AG04450 (cell line): ENCODE results near the gene ZBTB5. TPM values are rescaled to one million over a fixed set of nuclear protein-coding genes. Genes with fewer than 3 reads are reported as not detected.
"Not testable (repeated sequence)": the region's sequence is repeated elsewhere in the genome, so short reads cannot be mapped to it uniquely, and the experiment has no call there.

Experiments
- CTCF ChIA-PET: fragments of 300-600, 350-600 bp; formaldehyde crosslinking; extraction: SDS; loops from one replicate; lab custom pipeline; 2022; ENCODE audit warnings: antibody characterized with exemption, inconsistent platforms; lab: Charles Lee
- POLR2A ChIA-PET: fragments of 350-600 bp; formaldehyde crosslinking; extraction: SDS; loops from one replicate; lab custom pipeline; 2021; ENCODE audit warnings: antibody characterized with exemption, inconsistent platforms; lab: Yijun Ruan, JAX
- DNase-seq: peaks from one replicate; pipeline ENCODE4 v3.0.0-alpha.2; 2011; ENCODE audit warnings: low read depth, low spot score
- H3K27ac ChIP-seq: one replicate; pipeline ENCODE4 v1.5.1; 2012; ENCODE audit warnings: low read depth, low read length, control low read depth
- H3K27me3 ChIP-seq: one replicate; pipeline ENCODE4 v1.6.0; 2012; ENCODE audit warnings: low read length; ENCODE audit not compliant: control insufficient read depth, insufficient read depth
- H3K4me3 ChIP-seq: 2 replicates; pipeline ENCODE4 v1.5.1; 2011; ENCODE audit warnings: mild to moderate bottlenecking, low read depth, low read length, control low read depth
- H3K9me3 ChIP-seq: 2 replicates; pipeline ENCODE4 v1.5.1; 2012; ENCODE audit warnings: low read length; ENCODE audit not compliant: control insufficient read depth, insufficient read depth
- polyA plus RNA-seq: library from polyadenylated mRNA; depleted of rRNA; stranded (reverse); fragments of >200 nt; gene quantifications from 2 replicates; pipeline ENCODE4 v1.2.3, GENCODE V29; 2011
- TF ChIP-seq, protein P1 (sequence below): IDR thresholded peaks from 2 replicates; pipeline ENCODE4 v1.5.1; 2011; ENCODE audit warnings: low read depth, low read length, control low read depth, inconsistent platforms

The ZBTB5 gene
- polyA plus RNA-seq, 1 experiment: 10.9 TPM

DNA sequence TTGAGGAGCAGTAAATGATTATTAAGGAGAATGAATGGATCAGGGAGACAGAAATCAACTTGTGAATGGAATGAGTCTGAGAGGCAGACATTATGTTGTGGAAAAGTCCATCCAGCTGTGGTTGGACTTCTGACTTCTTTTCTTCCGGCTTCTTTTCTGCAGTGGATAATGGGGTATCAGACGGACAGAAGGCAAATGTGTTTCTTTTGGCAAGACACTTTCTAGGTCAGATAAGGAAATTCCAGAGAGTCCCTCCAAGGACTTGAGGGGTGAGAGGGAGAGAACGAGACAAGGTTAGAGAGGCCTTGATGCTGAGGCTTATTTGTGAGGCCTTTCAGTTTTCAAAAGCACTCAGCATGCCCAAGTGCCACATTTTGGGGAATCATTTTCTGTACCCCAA, 59.9 kb downstream of the ZBTB5 start:
- no peak for DNase-seq
- Histone ChIP-seq H3K27me3 (peaks cover 20% of the 10 kb centered on the region), H3K9me3 (no peaks in the 10 kb centered on the region), H3K27ac (no peak overlapping the region), H3K4me3 (no peak overlapping the region)
- ChIA-PET CTCF (interaction anchor here (0.7 kb wide), 1 partner anchor 594 kb away, joined by 3 read pairs; no protein-coding TSS in a partner anchor), POLR2A (no interaction called here)
- TF ChIP-seq, protein P1, sequence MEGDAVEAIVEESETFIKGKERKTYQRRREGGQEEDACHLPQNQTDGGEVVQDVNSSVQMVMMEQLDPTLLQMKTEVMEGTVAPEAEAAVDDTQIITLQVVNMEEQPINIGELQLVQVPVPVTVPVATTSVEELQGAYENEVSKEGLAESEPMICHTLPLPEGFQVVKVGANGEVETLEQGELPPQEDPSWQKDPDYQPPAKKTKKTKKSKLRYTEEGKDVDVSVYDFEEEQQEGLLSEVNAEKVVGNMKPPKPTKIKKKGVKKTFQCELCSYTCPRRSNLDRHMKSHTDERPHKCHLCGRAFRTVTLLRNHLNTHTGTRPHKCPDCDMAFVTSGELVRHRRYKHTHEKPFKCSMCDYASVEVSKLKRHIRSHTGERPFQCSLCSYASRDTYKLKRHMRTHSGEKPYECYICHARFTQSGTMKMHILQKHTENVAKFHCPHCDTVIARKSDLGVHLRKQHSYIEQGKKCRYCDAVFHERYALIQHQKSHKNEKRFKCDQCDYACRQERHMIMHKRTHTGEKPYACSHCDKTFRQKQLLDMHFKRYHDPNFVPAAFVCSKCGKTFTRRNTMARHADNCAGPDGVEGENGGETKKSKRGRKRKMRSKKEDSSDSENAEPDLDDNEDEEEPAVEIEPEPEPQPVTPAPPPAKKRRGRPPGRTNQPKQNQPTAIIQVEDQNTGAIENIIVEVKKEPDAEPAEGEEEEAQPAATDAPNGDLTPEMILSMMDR: no peak

DNA sequence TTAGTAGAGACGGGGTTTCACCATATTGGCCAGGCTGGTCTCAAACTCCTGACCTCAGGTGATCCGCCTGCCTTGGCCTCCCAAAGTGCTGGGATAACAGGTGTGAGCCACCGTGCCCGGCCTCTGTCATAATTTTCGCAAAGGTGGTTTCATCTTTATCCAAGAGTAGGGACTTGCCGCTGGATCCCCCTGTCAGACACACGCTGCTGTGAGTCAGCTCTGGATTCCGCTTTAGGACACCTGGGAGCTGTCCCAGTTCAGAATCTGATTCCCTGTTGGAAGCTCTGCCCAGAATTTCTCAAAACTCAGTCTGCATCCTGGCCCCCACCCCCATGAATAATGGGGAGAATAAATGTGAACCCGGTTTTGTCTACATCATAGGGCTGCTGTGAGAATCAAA, 60.7 kb downstream of the ZBTB5 start:
- TF ChIP-seq, protein P1: no peak
- no peak overlapping the region for H3K4me3 ChIP-seq
- peaks cover 20% of the 10 kb centered on the region for H3K27me3 ChIP-seq
- no peak for DNase-seq
- H3K9me3 ChIP-seq: no peaks in the 10 kb centered on the region
- no peak overlapping the region for H3K27ac ChIP-seq
- POLR2A ChIA-PET: no interaction called here
- CTCF ChIA-PET: no interaction called here

DNA sequence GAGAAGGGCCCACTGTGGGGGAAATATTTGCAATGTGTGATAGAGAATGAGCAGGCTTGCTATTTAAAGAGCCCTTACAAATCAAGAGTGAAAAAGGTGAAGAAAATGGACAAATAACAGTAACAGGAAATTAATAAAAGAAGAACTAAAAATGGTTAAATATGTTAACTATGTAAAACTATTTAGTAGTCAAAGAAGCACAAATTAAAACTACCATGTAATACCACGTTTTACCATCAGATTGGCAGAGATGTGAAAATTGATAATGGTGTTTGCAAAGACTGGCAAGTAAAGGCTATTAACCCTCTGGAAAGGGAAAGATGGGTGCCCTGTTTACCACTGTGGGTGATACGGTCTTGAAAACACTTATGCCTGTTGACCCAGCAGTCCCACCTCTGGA, 65.9 kb downstream of the ZBTB5 start:
- ChIA-PET CTCF (interaction anchor here (0.9 kb wide), 1 partner anchor 16 kb away, joined by 3 read pairs; no protein-coding TSS in a partner anchor), POLR2A (interaction anchor here (0.7 kb wide), 1 partner anchor 597 kb away, joined by 3 read pairs; no protein-coding TSS in a partner anchor)
- no peaks in the 10 kb centered on the region for H3K9me3 ChIP-seq
- H3K27ac ChIP-seq: no peak overlapping the region
- no peak for DNase-seq
- H3K27me3 ChIP-seq: peaks cover 6% of the 10 kb centered on the region
- H3K4me3 ChIP-seq: no peak overlapping the region
- TF ChIP-seq, protein P1: no peak

DNA sequence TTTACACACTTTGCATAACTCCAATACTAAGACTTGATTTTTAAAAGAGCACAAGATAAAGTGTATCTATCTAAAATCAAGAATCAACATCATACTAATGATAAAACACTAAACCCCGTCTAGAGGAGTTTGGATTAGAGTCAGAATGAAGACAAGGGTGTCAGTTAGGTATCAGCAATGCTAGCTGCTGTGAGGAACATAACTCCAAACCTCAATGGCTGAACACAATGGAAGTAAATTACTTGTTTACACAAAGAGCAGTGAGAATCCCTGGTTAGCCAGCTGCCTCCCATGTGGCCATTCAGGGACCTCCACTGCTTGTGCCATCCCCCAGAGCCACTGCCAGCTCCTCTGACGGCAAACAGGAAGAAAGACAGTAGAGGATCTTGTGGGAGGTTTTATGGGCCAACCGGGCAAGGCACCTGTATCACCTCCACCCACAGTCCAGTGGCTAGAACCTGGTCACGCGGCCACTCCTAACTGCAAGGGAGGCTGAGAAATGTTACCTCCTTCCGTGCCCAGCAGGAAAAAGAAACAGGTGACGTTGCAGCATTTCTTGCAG, 66.7 kb downstream of the ZBTB5 start:
- Histone ChIP-seq H3K27me3 (peaks cover 12% of the 10 kb centered on the region), H3K27ac (no peak overlapping the region), H3K9me3 (no peaks in the 10 kb centered on the region), H3K4me3 (no peak overlapping the region)
- CTCF ChIA-PET: no interaction called here
- DNase-seq: no peak
- TF ChIP-seq, protein P1: no peak
- POLR2A ChIA-PET: no interaction called here

DNA sequence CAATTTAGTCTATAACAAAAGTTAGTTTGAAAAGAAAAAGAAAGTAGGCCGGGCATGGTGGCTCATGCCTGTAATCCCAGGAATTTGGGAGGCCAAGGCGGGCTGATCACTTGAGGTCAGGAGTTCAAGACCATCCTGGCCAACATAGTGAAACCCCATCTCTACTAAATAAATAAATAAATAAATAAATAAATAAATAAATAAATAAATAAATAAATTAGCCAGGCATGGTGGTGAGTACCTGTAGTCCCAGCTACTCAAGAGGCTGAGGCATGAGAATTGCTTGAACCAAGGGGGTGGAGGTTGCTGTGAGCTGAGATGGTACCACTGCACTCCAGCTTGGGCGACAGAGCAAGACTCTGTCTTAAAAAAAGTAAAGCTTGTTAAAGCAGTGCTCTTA, 67.3 kb downstream of the ZBTB5 start:
- peaks cover 12% of the 10 kb centered on the region for H3K27me3 ChIP-seq
- H3K27ac ChIP-seq, CTCF ChIA-PET, H3K4me3 ChIP-seq, H3K9me3 ChIP-seq, POLR2A ChIA-PET, DNase-seq: not testable (repeated sequence)
